ENCODE measurements around the gene MBD6. TPM values are rescaled to one million over a fixed set of nuclear protein-coding genes. Genes with fewer than 3 reads are reported as not detected.

Gene MBD6
- total and polyA plus RNA-seq, 2 experiments from 2014 or later = 14.1 to 36.9 TPM

DNA sequence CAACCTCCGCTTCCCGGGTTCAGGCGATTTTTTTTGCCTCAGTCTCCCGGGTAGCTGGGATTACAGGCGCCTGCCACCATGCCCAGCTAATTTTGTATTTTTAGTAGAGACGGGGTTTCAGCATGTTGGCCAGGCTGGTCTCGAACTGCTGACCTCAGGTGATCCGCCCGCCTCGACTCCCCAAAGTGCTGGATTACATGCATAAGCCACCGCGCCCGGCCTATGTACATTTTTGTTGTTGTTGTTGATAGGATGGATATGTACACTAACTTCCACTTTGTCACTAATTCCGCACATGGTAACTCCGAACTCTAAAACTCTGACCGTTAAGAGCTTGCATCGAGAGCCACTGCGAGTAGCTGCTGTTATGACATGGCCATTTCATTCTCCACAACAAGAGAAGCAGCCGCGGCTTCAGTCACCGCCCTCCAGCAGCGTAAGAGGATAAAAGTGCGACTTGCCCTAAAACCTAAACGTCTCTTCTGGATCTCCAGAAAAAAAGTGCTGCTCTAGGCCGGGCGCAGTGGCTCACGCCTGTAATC, 35.5 kb upstream of the MBD6 start:
- no peak overlapping the region for H3K4me3 ChIP-seq
- H3K27me3 ChIP-seq = no peaks in the 10 kb centered on the region
- H3K27ac ChIP-seq = no peak overlapping the region
- peaks cover 6% of the 10 kb centered on the region for H3K4me1 ChIP-seq (ENCODE audit: low read depth)
- peaks cover 14% of the 10 kb centered on the region for H3K36me3 ChIP-seq
- no peaks in the 10 kb centered on the region for H3K9me3 ChIP-seq (ENCODE audit: low read depth)
- no peak for DNase-seq (ENCODE audit: low read depth in 1 of 2, low spot score in 1 of 2)
- TF ChIP-seq, protein P1, sequence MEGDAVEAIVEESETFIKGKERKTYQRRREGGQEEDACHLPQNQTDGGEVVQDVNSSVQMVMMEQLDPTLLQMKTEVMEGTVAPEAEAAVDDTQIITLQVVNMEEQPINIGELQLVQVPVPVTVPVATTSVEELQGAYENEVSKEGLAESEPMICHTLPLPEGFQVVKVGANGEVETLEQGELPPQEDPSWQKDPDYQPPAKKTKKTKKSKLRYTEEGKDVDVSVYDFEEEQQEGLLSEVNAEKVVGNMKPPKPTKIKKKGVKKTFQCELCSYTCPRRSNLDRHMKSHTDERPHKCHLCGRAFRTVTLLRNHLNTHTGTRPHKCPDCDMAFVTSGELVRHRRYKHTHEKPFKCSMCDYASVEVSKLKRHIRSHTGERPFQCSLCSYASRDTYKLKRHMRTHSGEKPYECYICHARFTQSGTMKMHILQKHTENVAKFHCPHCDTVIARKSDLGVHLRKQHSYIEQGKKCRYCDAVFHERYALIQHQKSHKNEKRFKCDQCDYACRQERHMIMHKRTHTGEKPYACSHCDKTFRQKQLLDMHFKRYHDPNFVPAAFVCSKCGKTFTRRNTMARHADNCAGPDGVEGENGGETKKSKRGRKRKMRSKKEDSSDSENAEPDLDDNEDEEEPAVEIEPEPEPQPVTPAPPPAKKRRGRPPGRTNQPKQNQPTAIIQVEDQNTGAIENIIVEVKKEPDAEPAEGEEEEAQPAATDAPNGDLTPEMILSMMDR (IDR thresholded peaks at IDR 0.05; ENCODE audit: low read depth, low read length) = no peak

DNA sequence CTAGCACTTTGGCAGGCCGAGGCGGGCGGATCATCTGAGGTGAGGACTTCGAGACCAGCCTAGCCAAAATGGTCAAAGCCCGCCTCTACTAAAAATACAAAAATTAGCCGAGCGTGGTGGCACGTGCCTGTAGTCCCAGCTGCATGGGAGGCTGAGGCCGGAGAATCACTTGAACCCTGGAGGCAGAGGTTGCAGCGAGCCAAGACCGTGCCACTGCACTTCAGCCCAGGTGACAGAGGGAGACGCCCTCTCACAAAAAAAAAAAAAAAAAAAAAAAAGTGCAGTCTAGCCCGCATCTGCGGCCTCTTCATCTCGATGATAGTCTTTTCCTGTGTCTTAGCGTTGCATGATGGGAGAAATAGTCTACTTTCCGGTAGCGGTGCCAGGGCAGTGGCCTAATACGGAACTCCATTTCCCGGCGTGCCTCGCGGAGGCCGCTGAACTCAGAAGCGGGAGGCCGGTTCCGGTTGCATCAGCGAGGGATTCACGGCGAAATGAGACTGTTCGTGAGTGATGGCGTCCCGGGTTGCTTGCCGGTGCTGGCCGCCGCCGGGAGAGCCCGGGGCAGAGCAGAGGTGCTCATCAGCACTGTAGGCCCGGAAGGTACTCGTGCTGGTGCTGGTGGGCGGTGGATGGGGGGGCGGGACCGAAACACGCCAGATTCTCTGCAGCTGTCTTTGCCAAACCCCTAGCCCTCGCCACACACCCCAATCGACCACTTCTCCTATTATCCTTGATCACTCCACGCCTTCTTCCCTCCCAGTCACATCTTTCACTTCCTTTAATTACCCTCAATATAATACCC, 34.8 kb upstream of the MBD6 start, which contains the start of gene MARS1:
TSS of gene MARS1 (plus strand) at position 472 of the 805 bp plus-strand sequence. CDS start at position 495, 23 bp downstream.
- TF ChIP-seq, protein P1 (IDR thresholded peaks at IDR 0.05; ENCODE audit: low read depth, low read length) = no peak
- peaks cover 6% of the 10 kb centered on the region for H3K4me1 ChIP-seq (ENCODE audit: low read depth)
- peaks cover 17% of the 10 kb centered on the region for H3K36me3 ChIP-seq
- peak within 1 kb of the TSS; percentile 75 for H3K27ac ChIP-seq
- peak; percentile 96 to 97 for DNase-seq (ENCODE audit: low read depth in 1 of 2, low spot score in 1 of 2)
- no peaks in the 10 kb centered on the region for H3K9me3 ChIP-seq (ENCODE audit: low read depth)
- H3K27me3 ChIP-seq = no peaks in the 10 kb centered on the region
- peak within 1 kb of the TSS; percentile 98 for H3K4me3 ChIP-seq

DNA sequence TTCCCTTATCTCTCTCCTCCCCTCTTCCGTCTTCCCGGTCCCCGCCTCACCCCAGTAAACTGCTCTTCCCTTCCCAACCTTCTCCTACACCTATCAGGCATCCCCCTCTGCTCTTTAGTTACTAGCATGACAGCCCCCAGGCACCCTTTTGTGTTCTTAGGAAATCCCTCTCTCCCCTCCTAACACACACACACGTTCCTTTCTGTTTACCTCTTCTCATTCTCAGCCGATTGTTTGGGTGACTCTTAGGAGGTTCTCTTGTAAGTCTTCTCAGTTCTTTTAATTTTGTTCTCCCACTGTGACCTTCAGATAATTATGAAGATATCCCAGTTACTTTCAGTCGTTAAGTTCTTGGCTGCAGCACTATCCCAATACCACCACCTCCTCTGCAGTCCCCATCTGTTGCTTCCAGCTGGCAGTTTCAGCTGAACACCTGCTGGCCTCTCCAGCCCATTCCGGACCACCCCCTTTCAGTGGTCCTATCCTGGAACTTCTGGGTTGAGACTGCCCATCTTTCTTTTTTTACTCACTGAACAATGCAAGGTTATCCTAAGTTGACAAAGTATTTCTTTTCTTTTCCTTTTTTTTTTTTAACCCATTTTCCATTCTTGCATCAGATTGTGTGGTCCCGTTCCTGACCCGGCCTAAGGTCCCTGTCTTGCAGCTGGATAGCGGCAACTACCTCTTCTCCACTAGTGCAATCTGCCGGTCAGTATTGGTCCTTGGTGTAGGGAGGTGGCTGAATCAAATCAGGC, 34.0 kb upstream of the MBD6 start:
- DNase-seq (ENCODE audit: low read depth in 1 of 2, low spot score in 1 of 2) = no peak
- peaks cover 19% of the 10 kb centered on the region for H3K36me3 ChIP-seq
- H3K27me3 ChIP-seq = no peaks in the 10 kb centered on the region
- H3K9me3 ChIP-seq (ENCODE audit: low read depth) = no peaks in the 10 kb centered on the region
- peak overlapping the region; percentile 75 for H3K27ac ChIP-seq
- TF ChIP-seq, protein P1 (IDR thresholded peaks at IDR 0.05; ENCODE audit: low read depth, low read length) = no peak
- H3K4me3 ChIP-seq = peak overlapping the region; percentile 98
- H3K4me1 ChIP-seq (ENCODE audit: low read depth) = peaks cover 6% of the 10 kb centered on the region

DNA sequence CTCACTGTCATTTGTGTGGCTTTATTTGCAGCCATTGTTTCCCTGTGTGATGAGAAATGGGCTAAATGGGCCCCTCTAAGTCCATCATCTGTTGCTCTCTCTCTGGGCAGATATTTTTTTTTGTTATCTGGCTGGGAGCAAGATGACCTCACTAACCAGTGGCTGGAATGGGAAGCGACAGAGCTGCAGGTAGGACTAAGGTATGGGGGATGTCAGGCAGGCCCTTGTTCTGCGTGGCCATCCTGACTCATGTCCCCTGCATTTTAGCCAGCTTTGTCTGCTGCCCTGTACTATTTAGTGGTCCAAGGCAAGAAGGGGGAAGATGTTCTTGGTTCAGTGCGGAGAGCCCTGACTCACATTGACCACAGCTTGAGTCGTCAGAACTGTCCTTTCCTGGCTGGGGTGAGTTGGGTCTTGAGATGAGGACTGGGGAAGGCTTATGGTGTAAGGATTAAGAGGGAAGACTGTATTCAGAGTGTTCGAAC, 33.4 kb upstream of the MBD6 start:
- H3K27ac ChIP-seq = no peak overlapping the region
- TF ChIP-seq, protein P1 (IDR thresholded peaks at IDR 0.05; ENCODE audit: low read depth, low read length) = no peak
- no peaks in the 10 kb centered on the region for H3K27me3 ChIP-seq
- no peak for DNase-seq (ENCODE audit: low read depth in 1 of 2, low spot score in 1 of 2)
- peaks cover 19% of the 10 kb centered on the region for H3K36me3 ChIP-seq
- H3K4me1 ChIP-seq (ENCODE audit: low read depth) = peaks cover 6% of the 10 kb centered on the region
- H3K4me3 ChIP-seq = peak overlapping the region; percentile 98
- no peaks in the 10 kb centered on the region for H3K9me3 ChIP-seq (ENCODE audit: low read depth)

DNA sequence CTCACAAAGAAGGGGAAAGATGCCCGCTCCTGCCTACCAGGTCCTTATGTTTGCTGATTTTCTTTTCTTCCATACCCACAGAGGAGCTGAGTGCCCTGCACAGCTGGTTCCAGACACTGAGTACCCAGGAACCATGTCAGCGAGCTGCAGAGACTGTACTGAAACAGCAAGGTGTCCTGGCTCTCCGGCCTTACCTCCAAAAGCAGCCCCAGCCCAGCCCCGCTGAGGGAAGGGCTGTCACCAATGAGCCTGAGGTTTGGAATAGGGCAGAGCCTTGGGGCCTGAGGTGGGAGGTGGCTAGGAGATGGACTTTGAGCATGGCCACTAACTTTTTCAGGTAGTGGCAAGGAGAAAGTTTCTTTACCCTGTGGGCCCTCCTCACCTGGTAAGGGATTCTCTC, 32.5 kb upstream of the MBD6 start:
- DNase-seq (ENCODE audit: low read depth in 1 of 2, low spot score in 1 of 2) = no peak
- H3K4me3 ChIP-seq = no peak overlapping the region
- no peak overlapping the region for H3K27ac ChIP-seq
- H3K27me3 ChIP-seq = no peaks in the 10 kb centered on the region
- H3K9me3 ChIP-seq (ENCODE audit: low read depth) = no peaks in the 10 kb centered on the region
- peaks cover 19% of the 10 kb centered on the region for H3K36me3 ChIP-seq
- H3K4me1 ChIP-seq (ENCODE audit: low read depth) = peaks cover 6% of the 10 kb centered on the region
- TF ChIP-seq, protein P1 (IDR thresholded peaks at IDR 0.05; ENCODE audit: low read depth, low read length) = no peak

Data from cardiac muscle cell (in vitro differentiated cells and primary cell).